NCI-H345 treated with DMSO at 0.1 percent for 48 hours (cell line): Measurements from ENCODE around the gene ZNF628.

Experiments
- DNase-seq: peaks from one replicate; lab custom pipeline; 2025; ENCODE audit not compliant: unreplicated experiment; lab: John Stamatoyannopoulos, UW

The ZNF628 gene

GRCh38 chr19:55464662-55465054, 11.8 kb upstream of the ZNF628 start, which contains the start of gene C19orf85:
C19orf85 (minus strand) TSS chr19:55464751; CDS start chr19:55464554, 197 bp downstream.
- no peak for DNase-seq

DNA sequence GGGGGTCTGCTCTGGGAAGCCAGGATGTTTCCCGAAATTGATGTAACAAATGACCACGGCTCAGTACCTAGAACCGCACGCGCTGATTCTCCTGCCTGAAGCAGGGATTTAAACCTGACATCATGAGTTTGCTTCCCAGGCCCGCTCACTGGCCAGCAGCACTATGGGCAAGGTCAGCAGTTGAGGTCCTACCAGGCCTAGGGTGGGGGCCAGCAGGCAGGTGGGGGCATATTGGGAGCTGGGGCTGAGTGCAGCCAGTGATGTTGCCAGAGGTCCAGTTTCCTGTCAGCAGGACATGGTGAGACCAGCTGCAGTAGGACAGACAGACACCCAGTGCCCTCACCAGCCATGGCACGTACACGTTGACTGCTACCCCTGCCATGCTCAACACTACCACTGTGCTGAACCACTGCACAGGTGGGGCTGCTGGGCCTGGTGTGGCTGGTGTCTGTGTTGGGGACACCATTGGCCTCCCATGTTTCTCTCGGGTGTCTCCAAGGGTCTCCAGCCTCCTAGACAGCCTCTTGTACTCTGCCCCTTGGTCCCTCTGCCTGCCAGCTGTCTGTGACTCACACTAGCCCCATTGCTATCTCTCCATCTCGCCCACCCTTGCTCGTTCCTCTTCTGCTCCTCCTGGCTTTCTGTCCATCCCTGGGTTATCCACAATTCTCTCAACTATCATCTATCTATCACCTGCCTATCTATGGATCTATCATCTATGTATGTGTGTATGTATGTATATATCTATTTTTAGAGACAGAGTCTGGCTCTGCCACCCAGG, 10.8 kb upstream of the ZNF628 start:
- DNase-seq, result no peak

GRCh38 chr19:55466241-55466614, 10.2 kb upstream of the ZNF628 start:
- no peak for DNase-seq

GRCh38 chr19:55467236-55468053, 9.0 kb upstream of the ZNF628 start:
- no peak for DNase-seq

GRCh38 chr19:55468054-55468393, 8.4 kb upstream of the ZNF628 start:
- DNase-seq, result no peak

- no peak for DNase-seq
Measured at GRCh38 chr19:55471266-55471665, 5.2 kb upstream of the ZNF628 start.

DNA sequence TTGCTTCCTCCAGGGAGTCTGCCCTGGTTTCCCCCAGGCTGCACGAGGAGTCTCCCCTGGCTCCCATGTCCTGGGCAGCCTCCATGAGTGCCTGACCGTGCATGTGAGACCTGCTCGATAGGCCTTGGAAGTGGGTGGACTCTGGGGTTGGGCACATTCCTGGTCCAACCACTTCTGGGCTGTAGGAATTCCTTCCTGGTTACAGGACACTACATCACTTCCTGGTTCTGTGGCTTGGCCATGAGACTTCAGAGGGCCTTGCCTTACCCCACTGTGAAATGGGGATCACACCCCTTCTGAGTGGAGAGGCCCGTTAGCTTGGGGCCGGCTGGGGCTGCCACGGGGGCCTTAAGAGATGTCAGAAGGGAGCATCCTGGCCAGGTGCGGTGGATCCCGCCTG, 4.0 kb upstream of the ZNF628 start:
- DNase-seq, result no peak

DNA sequence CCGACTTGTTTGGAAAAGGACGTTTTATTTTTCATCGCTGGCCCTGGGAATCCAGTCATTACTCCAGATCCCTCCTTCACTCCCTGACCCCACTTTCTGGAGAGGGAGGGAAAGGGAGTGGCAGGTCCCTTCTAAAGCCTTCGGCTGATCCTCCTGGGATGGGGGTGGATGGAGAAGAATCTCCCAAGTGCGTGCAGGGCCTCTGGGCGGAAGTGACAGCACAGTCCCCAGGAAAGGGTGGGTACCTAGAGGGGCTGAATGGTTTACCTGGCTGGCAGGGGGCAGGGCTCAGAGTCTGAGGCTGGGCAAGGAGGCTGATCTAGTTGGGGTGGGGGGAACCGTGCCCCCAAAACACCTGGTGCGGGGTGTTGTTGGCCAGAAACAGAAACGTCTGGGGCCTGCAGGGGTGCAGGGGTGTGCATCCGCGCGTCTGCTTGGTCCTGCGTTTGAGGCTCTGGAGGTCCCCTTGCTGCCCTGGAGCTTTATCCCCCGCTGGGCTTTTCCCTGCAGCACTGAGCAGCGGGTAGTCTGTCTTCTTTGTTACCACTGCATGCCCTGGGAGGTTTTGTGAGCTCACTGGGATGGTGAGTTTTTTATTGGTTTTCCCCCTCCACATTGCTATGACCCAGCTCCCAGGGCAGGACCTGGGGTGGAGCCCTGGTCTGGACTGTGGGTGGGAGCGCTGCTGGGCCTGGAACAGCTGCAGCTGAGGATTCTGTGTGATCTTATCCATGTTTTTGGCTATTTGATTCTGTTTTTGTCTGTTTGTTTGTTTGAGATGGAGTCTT, 3.0 kb upstream of the ZNF628 start:
- no peak for DNase-seq

DNA sequence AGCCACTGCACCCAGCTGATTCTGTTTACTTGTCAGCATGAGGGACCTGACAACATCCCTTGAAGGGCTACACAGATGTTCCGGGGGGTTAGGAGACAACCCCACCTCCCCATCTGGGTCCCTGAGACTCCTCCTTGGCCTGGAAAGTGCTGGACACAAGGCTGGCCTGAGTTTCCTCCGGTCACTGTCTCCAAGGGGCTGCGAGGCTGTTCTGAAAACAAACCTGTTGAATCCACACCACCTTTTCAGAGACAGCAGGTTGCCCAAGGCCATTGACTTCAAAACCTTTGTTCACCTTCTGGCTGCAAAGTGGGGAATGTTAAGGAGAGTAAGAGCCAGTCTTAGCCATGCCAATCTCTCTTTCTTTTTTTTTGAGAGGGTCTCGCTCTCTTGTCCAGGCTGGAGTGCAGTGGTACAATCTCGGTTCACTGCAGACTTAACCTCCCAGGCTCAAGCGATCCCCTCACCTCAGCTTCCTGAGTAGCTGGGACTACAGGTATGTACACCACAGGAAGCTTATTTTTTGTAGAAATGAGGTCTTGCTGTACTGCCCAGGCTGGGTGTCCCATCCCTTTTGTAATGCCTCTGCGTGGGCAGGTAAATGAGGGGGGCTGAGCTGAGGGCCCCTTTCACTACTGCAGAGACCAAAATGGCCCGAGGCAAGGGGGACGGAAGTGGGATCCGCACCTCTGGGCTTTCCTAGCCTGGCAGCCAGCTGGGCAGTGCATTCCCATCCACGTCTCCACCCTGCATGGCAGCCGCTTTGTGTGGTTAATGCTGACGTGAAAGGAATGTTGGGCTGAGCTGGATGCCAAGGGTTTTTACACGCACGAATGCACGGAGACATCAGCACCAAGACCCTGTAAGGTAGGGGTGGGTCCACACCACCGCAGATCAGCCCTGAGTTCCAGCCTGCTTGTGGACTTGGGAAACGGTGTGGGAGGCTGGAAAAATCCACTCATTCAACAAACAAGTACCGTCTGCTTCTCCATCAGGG, 1.9 kb upstream of the ZNF628 start:
- DNase-seq, result no peak

GRCh38 chr19:55477905-55478304, 1.5 kb downstream of the ZNF628 start:
- DNase-seq, result no peak

- no peak for DNase-seq
Measured at GRCh38 chr19:55478364-55478763, 1.9 kb downstream of the ZNF628 start.

DNA sequence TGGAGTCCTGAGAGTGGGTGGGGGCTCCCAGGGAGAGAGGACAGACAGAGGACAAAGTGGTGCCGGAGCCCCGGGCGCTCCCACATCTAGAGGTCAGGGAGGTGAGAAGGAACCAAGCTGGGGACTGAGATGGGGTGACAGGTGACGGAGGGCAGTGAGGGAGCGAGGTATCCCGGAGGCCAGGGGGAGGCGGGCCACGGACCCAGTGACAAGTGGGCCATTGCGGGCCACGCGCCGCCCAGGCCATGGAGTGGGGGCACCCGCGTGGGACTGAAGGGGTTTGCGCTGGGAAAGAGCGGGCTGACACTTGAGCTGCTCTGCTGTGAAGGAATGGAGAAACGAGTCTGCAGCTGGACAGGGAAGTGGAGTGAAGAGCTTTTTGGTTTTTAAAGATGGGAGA, 2.6 kb downstream of the ZNF628 start:
- no peak for DNase-seq

DNA sequence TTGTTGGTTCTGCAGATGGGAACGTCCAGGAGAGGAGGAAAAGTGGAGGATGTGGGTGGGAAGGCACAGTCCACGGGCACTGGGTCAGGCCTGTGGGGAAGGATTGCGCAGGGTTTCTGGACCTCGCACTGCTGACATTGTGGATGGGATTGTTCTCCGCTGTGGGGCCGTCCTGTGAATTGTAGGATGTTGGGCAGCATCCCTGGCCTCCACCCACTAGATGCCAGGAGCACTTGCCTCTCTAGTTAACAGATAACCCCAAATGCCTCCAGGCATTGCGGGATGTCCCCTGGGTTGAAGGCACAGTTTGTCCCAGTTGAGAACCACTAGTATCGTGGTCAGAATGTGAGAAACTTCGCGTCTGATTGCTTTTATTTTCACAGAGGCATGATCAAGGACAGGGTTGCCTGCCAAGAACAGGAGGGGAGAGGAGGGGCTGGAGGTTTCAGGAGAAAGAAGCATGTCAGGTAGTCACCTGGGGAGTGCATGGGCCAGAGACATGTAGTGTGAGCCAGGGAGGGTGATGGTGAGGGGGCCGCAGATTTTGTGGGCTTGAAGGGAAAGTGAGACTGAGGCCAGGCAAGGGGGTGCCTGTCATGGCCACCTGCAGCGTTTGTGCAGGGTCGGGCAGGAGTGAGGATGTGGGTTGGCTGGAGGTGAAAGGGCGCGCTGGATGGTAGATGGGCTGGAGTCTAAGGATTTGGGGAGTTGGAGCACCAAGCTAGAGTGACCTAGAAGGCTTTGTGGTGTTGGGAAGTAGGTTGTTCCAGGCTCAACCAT, 3.2 kb downstream of the ZNF628 start:
- no peak for DNase-seq

DNA sequence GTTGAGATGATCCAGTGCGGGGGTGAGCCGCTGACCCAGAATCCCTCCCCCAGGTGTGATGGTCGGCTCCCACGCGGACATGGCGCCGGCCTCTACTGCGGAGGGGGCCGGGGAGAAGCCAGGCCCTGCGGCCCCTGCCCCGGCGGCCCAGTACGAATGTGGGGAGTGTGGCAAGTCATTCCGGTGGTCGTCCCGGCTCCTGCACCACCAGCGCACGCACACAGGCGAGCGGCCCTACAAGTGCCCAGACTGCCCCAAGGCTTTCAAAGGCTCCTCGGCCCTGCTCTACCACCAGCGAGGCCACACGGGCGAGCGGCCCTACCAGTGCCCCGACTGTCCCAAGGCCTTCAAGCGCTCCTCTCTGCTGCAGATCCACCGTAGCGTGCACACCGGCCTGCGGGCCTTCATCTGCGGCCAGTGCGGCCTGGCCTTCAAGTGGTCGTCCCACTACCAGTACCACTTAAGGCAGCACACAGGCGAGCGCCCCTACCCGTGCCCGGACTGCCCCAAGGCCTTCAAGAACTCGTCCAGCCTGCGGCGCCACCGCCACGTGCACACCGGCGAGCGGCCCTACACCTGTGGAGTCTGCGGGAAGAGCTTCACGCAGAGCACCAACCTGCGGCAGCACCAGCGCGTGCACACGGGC, 4.9 kb downstream of the ZNF628 start:
- DNase-seq, result no peak

- DNase-seq, result no peak
Measured at GRCh38 chr19:55481794-55482155, 5.4 kb downstream of the ZNF628 start.

DNA sequence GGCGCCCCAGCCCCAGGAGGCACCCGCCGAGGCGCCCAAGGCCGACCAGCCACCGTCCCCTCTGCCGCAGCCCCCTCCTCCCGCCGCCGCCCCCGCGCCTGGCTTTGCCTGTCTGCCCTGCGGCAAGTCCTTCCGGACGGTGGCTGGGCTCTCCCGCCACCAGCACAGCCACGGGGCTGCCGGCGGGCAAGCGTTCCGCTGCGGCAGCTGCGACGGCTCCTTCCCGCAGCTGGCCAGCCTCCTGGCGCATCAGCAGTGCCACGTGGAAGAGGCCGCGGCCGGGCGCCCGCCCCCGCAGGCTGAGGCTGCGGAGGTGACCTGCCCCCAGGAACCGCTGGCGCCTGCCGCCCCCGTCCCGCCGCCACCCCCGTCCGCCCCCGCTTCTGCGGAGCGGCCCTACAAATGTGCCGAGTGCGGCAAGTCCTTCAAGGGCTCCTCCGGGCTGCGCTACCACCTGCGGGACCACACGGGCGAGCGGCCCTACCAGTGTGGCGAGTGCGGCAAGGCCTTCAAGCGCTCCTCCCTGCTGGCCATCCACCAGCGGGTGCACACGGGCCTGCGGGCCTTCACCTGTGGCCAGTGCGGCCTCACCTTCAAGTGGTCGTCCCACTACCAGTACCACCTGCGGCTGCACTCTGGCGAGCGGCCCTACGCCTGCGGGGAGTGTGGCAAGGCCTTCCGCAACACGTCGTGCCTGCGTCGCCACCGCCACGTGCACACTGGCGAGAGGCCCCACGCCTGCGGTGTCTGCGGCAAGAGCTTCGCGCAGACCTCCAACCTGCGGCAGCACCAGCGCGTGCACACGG, 5.9 kb downstream of the ZNF628 start:
- DNase-seq, result no peak

DNA sequence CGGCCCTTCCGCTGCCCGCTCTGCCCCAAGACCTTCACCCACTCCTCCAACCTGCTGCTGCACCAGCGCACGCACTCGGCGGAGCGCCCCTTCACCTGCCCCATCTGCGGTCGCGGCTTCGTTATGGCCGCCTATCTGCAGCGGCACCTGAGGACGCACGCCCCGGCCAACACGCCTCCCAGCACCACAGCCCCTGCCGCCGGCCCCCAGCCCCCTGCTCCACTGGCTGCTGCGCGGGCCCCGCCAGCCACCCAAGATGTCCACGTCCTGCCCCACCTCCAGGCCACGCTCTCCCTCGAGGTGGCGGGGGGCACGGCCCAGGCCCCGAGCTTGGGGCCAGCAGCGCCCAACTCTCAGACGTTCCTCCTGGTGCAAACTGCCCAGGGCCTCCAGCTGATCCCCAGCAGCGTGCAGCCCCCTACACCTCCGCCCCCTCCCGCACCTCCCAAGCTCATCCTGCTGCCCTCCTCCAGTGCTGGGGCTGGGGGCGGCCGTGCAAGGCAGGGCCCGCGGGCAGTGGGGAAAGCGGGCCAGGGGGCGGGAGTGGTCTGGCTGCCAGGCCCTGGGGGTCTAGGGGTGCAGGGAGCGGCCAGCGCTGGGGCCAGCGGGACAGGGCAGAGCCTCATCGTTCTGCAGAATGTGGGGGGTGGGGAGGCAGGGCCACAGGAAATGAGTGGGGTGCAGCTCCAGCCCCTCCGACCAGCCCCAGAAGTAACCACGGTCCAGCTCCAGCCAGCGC, 6.7 kb downstream of the ZNF628 start:
- no peak for DNase-seq
